Measurements from ENCODE around the gene INTS15. TPM values are rescaled to one million over a fixed set of nuclear protein-coding genes. Genes with fewer than 3 reads are reported as not detected.

The INTS15 gene
- total and polyA plus RNA-seq, 2 donors (not counting 3 experiments of a cell fraction or from before 2014, with no cell fraction given) = 35.7 to 51.6 TPM

GRCh38 chr7:6608081-6608480 is 18.3 kb downstream of the INTS15 start:
- FAIRE-seq = no peak
- H3K27ac ChIP-seq (ENCODE audit: insufficient read depth, low read depth, low read length) = no peak overlapping the region
- dilution Hi-C loops (cut with MboI; ENCODE audit: extremely low pct_ligation_motif_present, low sequenced_read_pairs) = no loop called here

More at GRCh38 chr7:6608081-6608480, 18.3 kb downstream of the INTS15 start:
- intact Hi-C loops (cut with micrococcal nuclease) = no loop called here
- DNase-seq (ENCODE audit: low read depth, low spot score) = no peak
- POLR2A ChIA-PET = no interaction called here
- Histone ChIP-seq H3K4me2 (ENCODE audit: insufficient read depth, low read length) (no peak overlapping the region), H3K4me3 (replicated peaks in 1 of 3; ENCODE audit: insufficient read depth in 1 of 3, low read depth in 1 of 3, low read length in 3 of 3) (no peak overlapping the region), H3K79me2 (ENCODE audit: control insufficient read depth, insufficient read depth, low read length) (no peaks in the 10 kb centered on the region), H3K27me3 (ENCODE audit: control insufficient read depth in 2 of 2, insufficient read depth in 2 of 2, low read length in 2 of 2) (no peaks in the 10 kb centered on the region), H3K4me1 (ENCODE audit: control insufficient read depth, extremely low read depth, insufficient read depth, low read length) (no peaks in the 10 kb centered on the region), H3K36me3 (ENCODE audit: control insufficient read depth in 2 of 2, extremely low read depth in 1 of 2, insufficient read depth in 2 of 2, low read length in 2 of 2) (peaks cover 0 to 4% of the 10 kb centered on the region in 2 experiments), H4K20me1 (replicated peaks; ENCODE audit: control insufficient read depth, extremely low read depth, insufficient read depth, low read length) (no peaks in the 10 kb centered on the region), H2AFZ (ENCODE audit: low read depth, low read length) (no peak overlapping the region), H3K9me1 (replicated peaks; ENCODE audit: control insufficient read depth, extremely low read depth, insufficient read depth, low read length) (no peaks in the 10 kb centered on the region), H3K9me3 (replicated peaks; ENCODE audit: control insufficient read depth, insufficient read depth, low read length) (no peaks in the 10 kb centered on the region), H3K9ac (replicated peaks; ENCODE audit: extremely low read depth, insufficient read depth, low read length) (no peak overlapping the region)
- TF ChIP-seq MYC (IDR thresholded peaks at IDR 0.05; ENCODE audit: low read depth, low read length) (no peak), JUN (IDR thresholded peaks at IDR 0.05; ENCODE audit: borderline replicate concordance, insufficient read depth, insufficient read length, low read depth) (no peak), MAX (IDR thresholded peaks at IDR 0.05; ENCODE audit: insufficient read depth, insufficient read length) (no peak), FOS (IDR thresholded peaks at IDR 0.05; ENCODE audit: borderline replicate concordance, insufficient read depth, low read length) (no peak), POLR2A (IDR thresholded peaks at IDR 0.05; ENCODE audit: low read depth, low read length) (no peak), CTCF (IDR thresholded peaks at IDR 0.05; ENCODE audit: extremely low read depth in 1 of 2, insufficient read depth in 1 of 2, low read depth in 1 of 2, low read length in 2 of 2) (no peak)
- BruUV-seq (replicated peaks) = no TSS peak
- CTCF ChIA-PET = no interaction called here
